A549 (cell line): ENCODE results near the gene GSTA4. TPM values are rescaled to one million over a fixed set of nuclear protein-coding genes. Genes with fewer than 3 reads are reported as not detected.

Experiments used
- ATAC-seq, 2 experiments: fragments of 200-7000 bp in 1 of 2; fragments of >200 bp in 1 of 2; cut with Nextera tagmentation in 1 of 2; cut with Tn5 transposase in 1 of 2; 3 replicates each; pipeline versions ENCODE4 v1.8.0 to v1.9.1; 2018 to 2020; ENCODE audit warnings: mild to moderate bottlenecking in 1 of 2, moderate library complexity in 1 of 2
- CTCF ChIA-PET: fragments of 300-600 bp; sonication (Branson Sonifier 250); formaldehyde crosslinking; extraction: SDS; loops from one replicate; lab custom pipeline; 2021; ENCODE audit warnings: antibody characterized with exemption, inconsistent platforms; lab: Yijun Ruan, JAX
- POLR2A ChIA-PET: fragments of 350-600 bp; formaldehyde crosslinking; extraction: SDS; loops from one replicate; lab custom pipeline; 2021; ENCODE audit warnings: antibody characterized with exemption, inconsistent platforms; lab: Yijun Ruan, JAX
- DNase-seq, 2 experiments: peaks; one replicate each; pipeline versions ENCODE4 v3.0.0 to v3.0.0-alpha.2; 2011 to 2016; ENCODE audit warnings: low read depth in 1 of 2, low spot score in 1 of 2
- FAIRE-seq: peaks from 2 replicates; lab custom pipeline; 2011; peaks lifted over from hg19 to GRCh38; lab: Jason Lieb, UNC
- H3K27ac ChIP-seq, 2 experiments: fragments of >200 bp; sonication (Bioruptor Twin); formaldehyde crosslinking; 3 replicates each; pipeline ENCODE4 v1.5.1; 2016 to 2017
- H3K4me1 ChIP-seq: fragments of >200 bp; sonication (Bioruptor Twin); formaldehyde crosslinking; 3 replicates; pipeline ENCODE4 v1.6.1; 2016
- H3K4me2 ChIP-seq: fragments of >200 bp; sonication (Bioruptor Twin); formaldehyde crosslinking; 3 replicates; pipeline ENCODE4 v1.6.1; 2016
- H3K4me3 ChIP-seq: fragments of >200 bp; sonication (Bioruptor Twin); formaldehyde crosslinking; 3 replicates; pipeline ENCODE4 v1.5.1; 2016
- H3K9me3 ChIP-seq: fragments of >200 bp; sonication (Bioruptor Twin); formaldehyde crosslinking; 3 replicates; pipeline ENCODE4 v1.6.1; 2016
- BCL3 ChIP-seq: fragments of >200 bp; sonication (Bioruptor Twin); formaldehyde crosslinking; IDR thresholded peaks from 3 replicates; pipeline ENCODE4 v1.6.1; 2016
- BHLHE40 ChIP-seq: IDR thresholded peaks from 2 replicates; pipeline ENCODE4 v1.6.1; 2012; ENCODE audit warnings: low read depth, low read length, inconsistent platforms
- CBX2 ChIP-seq: fragments of 200-600 bp; sonication (generic); IDR thresholded peaks from 2 replicates; pipeline ENCODE4 v1.6.1; 2016; ENCODE audit warnings: low read depth, mild to moderate bottlenecking, borderline replicate concordance
- CBX8 ChIP-seq: fragments of 200-600 bp; sonication (generic); IDR thresholded peaks from 2 replicates; pipeline ENCODE4 v1.6.1; 2016
- CEBPB ChIP-seq, 2 experiments: fragments of >200 bp in 1 of 2; sonication (Bioruptor Twin) in 1 of 2; formaldehyde crosslinking in 1 of 2; IDR thresholded peaks; 2 replicates each; pipeline ENCODE4 v1.6.1; 2012 to 2016
- EHF ChIP-seq: fragments of 250-450 bp; sonication (Bioruptor Pico); IDR thresholded peaks from 2 replicates; pipeline ENCODE4 v1.5.0; 2020; ENCODE audit warnings: mild to moderate bottlenecking
- EHMT2 ChIP-seq: fragments of 200-600 bp; sonication (generic); IDR thresholded peaks from 2 replicates; pipeline ENCODE4 v1.6.1; 2016; ENCODE audit warnings: antibody characterized with exemption, low read depth, mild to moderate bottlenecking, moderate library complexity
- FOSL2 ChIP-seq, 2 experiments: fragments of 450-650 bp in 1 of 2; fragments of >200 bp in 1 of 2; sonication (Bioruptor Twin) in 1 of 2; formaldehyde crosslinking; IDR thresholded peaks; 2 replicates each; pipeline versions ENCODE4 v1.5.0 to v1.6.1; 2016 to 2020; ENCODE audit warnings: mild to moderate bottlenecking in 1 of 2, moderate library complexity in 1 of 2
- HEYL ChIP-seq: fragments of 250-450 bp; sonication (Bioruptor Pico); IDR thresholded peaks from 2 replicates; pipeline ENCODE4 v1.8.0; 2021; ENCODE audit warnings: mild to moderate bottlenecking, moderate library complexity
- HOXB5 ChIP-seq: fragments of 250-450 bp; sonication (Bioruptor Pico); IDR thresholded peaks from 2 replicates; pipeline ENCODE4 v1.5.0; 2020; ENCODE audit warnings: mild to moderate bottlenecking, moderate library complexity
- JUNB ChIP-seq: fragments of >200 bp; sonication (Bioruptor Twin); formaldehyde crosslinking; IDR thresholded peaks from 2 replicates; pipeline ENCODE4 v1.6.1; 2016
- KDM5A ChIP-seq: fragments of 200-600 bp; sonication (generic); IDR thresholded peaks from 2 replicates; pipeline ENCODE4 v1.6.1; 2016; ENCODE audit warnings: antibody characterized with exemption, mild to moderate bottlenecking
- MAZ ChIP-seq: fragments of 150-350 bp; IDR thresholded peaks from 2 replicates; pipeline ENCODE4 v1.6.1; 2014; ENCODE audit warnings: antibody characterized with exemption, low read depth, low read length, borderline replicate concordance
- NPAS2 ChIP-seq: fragments of 250-450 bp; sonication (Bioruptor Pico); IDR thresholded peaks from 2 replicates; pipeline ENCODE4 v1.8.0; 2022; ENCODE audit warnings: mild to moderate bottlenecking, moderate library complexity, borderline replicate concordance
- PBX3 ChIP-seq: IDR thresholded peaks from 2 replicates; pipeline ENCODE4 v1.6.1; 2012
- RAD21 ChIP-seq, 2 experiments: fragments of >200 bp in 1 of 2; sonication (Bioruptor Twin) in 1 of 2; formaldehyde crosslinking in 1 of 2; IDR thresholded peaks in 1 of 2; conservative IDR thresholded peaks in 1 of 2; 2 replicates in 1 of 2; 3 replicates in 1 of 2; pipeline ENCODE4 v1.6.1; 2012 to 2018; ENCODE audit warnings: inconsistent platforms in 1 of 2
- RCOR1 ChIP-seq: fragments of 150-350 bp; IDR thresholded peaks from 2 replicates; pipeline ENCODE4 v1.6.1; 2014; ENCODE audit warnings: antibody characterized with exemption, low read length, low read depth
- SMC3 ChIP-seq: fragments of >200 bp; sonication (Bioruptor Twin); formaldehyde crosslinking; IDR thresholded peaks from 3 replicates; pipeline ENCODE4 v1.6.1; 2018; ENCODE audit warnings: inconsistent platforms
- SREBF2 ChIP-seq: fragments of 450-650 bp; IDR thresholded peaks from 2 replicates; pipeline ENCODE4 v1.6.1; 2014; ENCODE audit warnings: mild to moderate bottlenecking, moderate library complexity
- TFCP2L1 ChIP-seq: fragments of 250-450 bp; sonication (Bioruptor Pico); IDR thresholded peaks from 2 replicates; pipeline ENCODE4 v1.5.0; 2021; ENCODE audit warnings: mild to moderate bottlenecking
- ZC3H11A ChIP-seq: fragments of 450-650 bp; IDR thresholded peaks from 2 replicates; pipeline ENCODE4 v1.6.1; 2014; ENCODE audit warnings: antibody characterized with exemption, mild to moderate bottlenecking
- ZFP36 ChIP-seq: fragments of 450-650 bp; IDR thresholded peaks from 2 replicates; pipeline ENCODE4 v1.6.1; 2014; ENCODE audit warnings: borderline replicate concordance; ENCODE audit not compliant: partially characterized antibody
- WGBS: methylation state at CpG from one replicate; pipeline ENCODE4 v1.1.6; 2017; ENCODE audit errors: missing lambda C conversion rate; 5-methylcytosine and 5-hydroxymethylcytosine counted together
- polyA plus RNA-seq, 4 experiments: library from polyadenylated mRNA; depleted of rRNA in 3 of 4; stranded (reverse); fragments of >200 nt; fragmentation: RNase III in 1 of 4; extraction: RNeasy Plus Mini Kit Qiagen cat#74134 plus additional on column Dnase treatment in 1 of 4; gene quantifications; 2 replicates in 3 of 4; 3 replicates in 1 of 4; pipeline ENCODE4 v1.2.3, GENCODE V29; 2011 to 2017

GSTA4 gene
- polyA plus RNA-seq, 2 of the 4 experiments (the other 2 are of a cell fraction), result 12.6 to 30.6 TPM

GRCh38 chr6:52984247-52984646, 10.8 kb downstream of the GSTA4 start:
- TF ChIP-seq RAD21 (conservative IDR thresholded peaks at IDR 0.05 in 1 of 2, IDR thresholded peaks at IDR 0.05 in 1 of 2) (no peak), MAZ (no peak), EHMT2 (no peak)
- Histone ChIP-seq H3K4me1 (no peaks in the 10 kb centered on the region), H3K4me2 (no peak overlapping the region), H3K9me3 (no peaks in the 10 kb centered on the region), H3K27ac (no peak overlapping the region), H3K4me3 (no peak overlapping the region)
- no peak for ATAC-seq
- CTCF ChIA-PET, result interaction anchor here (1.9 kb wide), 1 partner anchor 11 kb away, joined by 4 read pairs; the partner anchor contains the start of gene GSTA4
- POLR2A ChIA-PET, result no interaction called here
- 88% methylated on average over 3 of the region's 3 CpGs for WGBS
- no peak for DNase-seq
- FAIRE-seq, result no peak

- CTCF ChIA-PET, result interaction anchor here (0.9 kb wide), 1 partner anchor 12 kb away, joined by 4 read pairs; the partner anchor contains the start of gene GSTA4
- POLR2A ChIA-PET, result no interaction called here
- H3K9me3 ChIP-seq, result no peaks in the 10 kb centered on the region
Observed at GRCh38 chr6:52983159-52983848, 11.8 kb downstream of the GSTA4 start.

GRCh38 chr6:52982680-52983079, 12.4 kb downstream of the GSTA4 start:
- no peaks in the 10 kb centered on the region for H3K9me3 ChIP-seq
- ChIA-PET POLR2A (no interaction called here), CTCF (interaction anchor here (0.9 to 1.1 kb wide), 2 partner anchors 12 to 146 kb away, joined by 3 to 4 read pairs; partner anchors contain the start of gene GSTA4)
- ATAC-seq (no peak), FAIRE-seq (no peak), DNase-seq (no peak)
- no peak overlapping the region for H3K4me2 ChIP-seq
- 86% methylated on average over 3 of the region's 3 CpGs for WGBS
- H3K4me1 ChIP-seq, result no peaks in the 10 kb centered on the region
- no peak overlapping the region for H3K4me3 ChIP-seq
- no peak overlapping the region for H3K27ac ChIP-seq
- TF ChIP-seq ZC3H11A (no peak), JUNB (no peak), BHLHE40 (no peak), CBX8 (no peak), RCOR1 (no peak), BCL3 (no peak), HEYL (CRISPR knock-in tag) (no peak), KDM5A (no peak), ZFP36 (no peak), EHF (no peak), TFCP2L1 (no peak), NPAS2 (CRISPR knock-in tag) (no peak), SREBF2 (no peak), CBX2 (no peak), CEBPB (IDR thresholded peaks at IDR 0.05) (no peak), FOSL2 (IDR thresholded peaks at IDR 0.05) (no peak), FOSL2 (CRISPR knock-in tag; IDR thresholded peaks at IDR 0.05) (no peak), SMC3 (no peak), PBX3 (no peak), EHMT2 (no peak)

More at GRCh38 chr6:52983159-52983848, 11.8 kb downstream of the GSTA4 start:
- ATAC-seq, result no peak
- no peak overlapping the region for H3K4me3 ChIP-seq
- DNase-seq, result no peak
- H3K4me1 ChIP-seq, result no peaks in the 10 kb centered on the region
- TF ChIP-seq SMC3 (no peak), RCOR1 (no peak), HOXB5 (CRISPR knock-in tag) (no peak)
- no peak overlapping the region for H3K4me2 ChIP-seq
- H3K27ac ChIP-seq, result no peak overlapping the region
- no peak for FAIRE-seq
- 84% methylated on average over 5 of the region's 5 CpGs for WGBS
